AG20443 (cell line): Measurements from ENCODE around the gene SSBP3.

ENCODE experiments used
- DNase-seq: peaks from one replicate; pipeline ENCODE4 v3.0.0; 2012; ENCODE audit warnings: low spot score, mixed read lengths

Gene SSBP3

DNA sequence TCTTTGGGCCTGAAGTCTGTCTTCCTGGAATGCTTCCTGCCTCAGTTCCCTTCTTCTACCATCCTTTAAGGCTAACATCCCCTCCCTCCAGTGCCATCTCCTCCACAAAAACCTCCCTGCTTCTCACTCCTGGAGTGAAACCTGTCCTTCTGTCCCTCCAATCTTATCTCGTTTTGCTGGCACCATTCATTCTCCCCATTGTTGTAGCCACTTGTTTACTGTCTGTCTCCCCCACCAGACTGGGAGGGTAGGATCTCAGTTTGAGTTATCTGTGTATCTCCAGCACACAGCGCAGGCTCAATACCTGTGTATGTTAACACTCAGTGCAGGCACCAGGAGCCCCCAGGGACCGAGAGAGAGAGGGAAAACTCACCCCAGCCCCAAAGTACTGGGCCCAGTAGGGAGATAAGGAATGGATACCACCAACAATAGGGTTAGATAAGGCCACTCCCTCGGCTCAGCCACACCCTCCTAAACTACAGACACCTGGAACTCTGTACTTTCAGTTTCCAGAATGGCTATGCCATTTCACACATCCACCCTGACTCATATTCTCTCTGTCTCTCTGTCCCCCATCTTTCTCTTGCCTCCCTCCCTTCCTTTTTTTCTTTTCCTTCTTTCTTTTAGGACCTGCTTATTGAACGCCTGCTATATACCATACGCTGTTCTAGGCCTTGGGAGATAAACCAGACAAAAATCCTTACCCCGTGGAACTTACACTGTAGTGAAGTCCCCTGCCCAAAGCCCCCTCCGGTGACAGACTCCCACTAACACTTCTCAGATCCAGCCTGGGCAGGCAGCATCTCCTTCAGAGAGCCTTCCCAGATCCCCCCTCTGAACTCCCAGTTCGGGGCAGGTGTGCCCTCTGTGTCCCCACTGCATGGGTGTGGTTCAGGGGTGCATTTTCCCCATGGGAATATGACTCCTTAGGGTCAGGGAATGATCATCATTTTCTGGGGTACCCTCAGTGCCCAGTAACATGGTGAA, 3.3 kb upstream of the SSBP3 start:
- DNase-seq = no peak

DNA sequence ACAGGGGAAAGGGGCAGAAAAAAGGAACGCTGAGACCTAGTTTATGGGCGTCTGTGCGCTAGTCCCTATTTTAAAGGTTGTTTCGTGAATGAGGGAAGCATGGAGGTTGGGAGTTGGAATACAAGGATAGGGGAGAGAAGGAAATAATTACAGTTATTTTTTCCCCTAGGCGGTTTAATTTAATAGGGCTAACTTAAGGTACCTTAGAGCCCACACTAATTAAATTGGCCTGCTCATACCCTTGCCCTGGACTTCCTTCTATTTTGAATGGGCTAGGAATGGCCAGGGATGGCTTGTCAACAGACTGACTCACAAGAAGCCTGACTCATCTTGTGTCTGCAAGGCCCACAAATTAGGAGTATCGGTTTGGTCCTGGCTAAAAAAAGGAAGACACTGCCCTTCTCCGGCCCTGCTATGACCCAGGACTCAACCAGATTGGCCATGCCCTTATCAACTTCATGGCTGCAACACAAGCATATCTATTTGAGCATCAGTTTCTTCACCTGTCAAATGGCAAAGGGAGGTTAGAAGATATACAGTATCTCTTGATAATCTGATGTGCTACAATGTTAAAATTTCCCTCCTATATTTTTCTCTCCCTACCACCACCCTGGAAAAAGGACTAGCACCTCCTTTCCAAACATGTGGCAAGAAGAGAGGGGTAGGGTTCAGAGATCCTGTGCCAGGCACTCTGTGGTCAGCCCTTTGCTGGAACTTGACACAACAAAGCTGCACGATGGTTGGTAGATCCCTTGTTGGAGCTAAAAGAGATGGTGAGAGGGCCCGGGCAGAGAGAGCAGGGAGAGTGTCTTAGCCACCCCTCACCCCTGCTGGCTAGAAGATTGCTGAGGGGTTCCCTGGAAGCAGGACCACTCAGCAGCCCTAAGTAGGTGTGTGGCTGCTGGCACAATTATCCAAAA, 2.2 kb upstream of the SSBP3 start:
- DNase-seq = peak; percentile 85

DNA sequence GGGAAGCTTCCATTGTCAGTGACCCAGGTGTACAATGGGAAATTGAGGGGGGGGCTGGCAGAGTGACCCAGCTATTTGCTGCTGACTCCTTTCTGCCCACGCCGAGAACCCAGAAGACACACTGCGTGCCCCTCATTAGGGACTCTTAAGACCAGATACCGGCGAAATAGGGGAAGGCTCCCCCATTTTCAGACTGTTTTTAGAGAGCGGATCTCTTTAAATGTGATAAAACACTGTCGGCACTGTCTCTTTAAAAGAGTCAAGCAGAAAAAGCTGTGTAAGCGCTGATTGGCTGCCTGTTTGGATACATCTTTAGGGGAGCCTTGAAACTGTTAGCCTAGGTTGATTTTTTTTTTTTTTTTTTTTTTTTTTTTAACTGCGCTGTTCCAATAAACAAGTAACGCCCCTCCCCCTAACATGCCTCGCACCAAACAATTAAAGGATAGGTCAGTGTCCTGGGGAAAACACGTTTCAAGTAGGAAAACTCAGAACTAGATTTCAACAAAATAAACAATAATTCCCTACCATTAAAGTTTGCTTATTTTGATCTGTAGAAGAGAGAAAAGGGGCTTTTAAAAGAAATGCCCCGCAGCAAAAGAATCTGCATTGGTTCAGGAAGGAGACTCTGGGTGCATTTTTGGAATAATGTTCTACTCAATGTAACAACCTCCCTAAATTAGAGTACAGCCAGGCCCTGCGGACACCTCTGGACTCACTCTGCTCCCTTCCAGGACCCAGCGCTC, 1.4 kb upstream of the SSBP3 start:
- DNase-seq = peak; percentile 84

DNA sequence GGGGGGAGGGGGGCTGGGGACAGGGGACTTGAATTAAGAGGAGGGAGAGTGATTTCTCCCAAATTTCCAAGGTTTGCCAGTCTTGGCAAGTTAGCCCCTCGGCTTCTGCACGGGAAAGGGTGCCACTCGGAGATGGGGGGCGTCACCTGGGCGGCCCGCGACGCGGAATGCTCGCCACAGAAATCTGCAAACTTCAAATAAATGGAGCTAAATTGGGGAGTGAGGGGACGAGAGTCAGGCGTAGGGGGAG, 885 bp upstream of the SSBP3 start:
- no peak for DNase-seq

DNA sequence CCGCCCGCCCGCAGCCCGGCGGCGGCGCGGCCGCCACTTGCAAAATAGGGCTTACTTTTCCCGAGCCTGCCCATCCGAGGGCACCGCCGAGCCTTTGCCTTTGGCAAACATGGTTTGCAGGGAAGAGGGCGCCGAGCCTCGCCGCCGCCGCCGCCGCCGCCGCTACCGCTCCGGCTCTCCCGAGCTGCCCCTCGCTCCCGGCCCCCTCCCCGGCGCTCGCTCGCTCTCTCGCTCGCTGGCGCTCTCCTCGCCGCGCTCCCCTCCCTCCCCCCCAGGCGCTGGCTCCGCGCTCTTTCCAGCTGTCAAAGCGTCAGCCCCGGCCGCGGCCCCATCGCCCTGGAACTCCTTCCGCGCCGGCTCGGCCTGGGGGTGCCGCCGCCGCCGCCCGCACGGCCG, 298 bp downstream of the SSBP3 start:
- no peak for DNase-seq

DNA sequence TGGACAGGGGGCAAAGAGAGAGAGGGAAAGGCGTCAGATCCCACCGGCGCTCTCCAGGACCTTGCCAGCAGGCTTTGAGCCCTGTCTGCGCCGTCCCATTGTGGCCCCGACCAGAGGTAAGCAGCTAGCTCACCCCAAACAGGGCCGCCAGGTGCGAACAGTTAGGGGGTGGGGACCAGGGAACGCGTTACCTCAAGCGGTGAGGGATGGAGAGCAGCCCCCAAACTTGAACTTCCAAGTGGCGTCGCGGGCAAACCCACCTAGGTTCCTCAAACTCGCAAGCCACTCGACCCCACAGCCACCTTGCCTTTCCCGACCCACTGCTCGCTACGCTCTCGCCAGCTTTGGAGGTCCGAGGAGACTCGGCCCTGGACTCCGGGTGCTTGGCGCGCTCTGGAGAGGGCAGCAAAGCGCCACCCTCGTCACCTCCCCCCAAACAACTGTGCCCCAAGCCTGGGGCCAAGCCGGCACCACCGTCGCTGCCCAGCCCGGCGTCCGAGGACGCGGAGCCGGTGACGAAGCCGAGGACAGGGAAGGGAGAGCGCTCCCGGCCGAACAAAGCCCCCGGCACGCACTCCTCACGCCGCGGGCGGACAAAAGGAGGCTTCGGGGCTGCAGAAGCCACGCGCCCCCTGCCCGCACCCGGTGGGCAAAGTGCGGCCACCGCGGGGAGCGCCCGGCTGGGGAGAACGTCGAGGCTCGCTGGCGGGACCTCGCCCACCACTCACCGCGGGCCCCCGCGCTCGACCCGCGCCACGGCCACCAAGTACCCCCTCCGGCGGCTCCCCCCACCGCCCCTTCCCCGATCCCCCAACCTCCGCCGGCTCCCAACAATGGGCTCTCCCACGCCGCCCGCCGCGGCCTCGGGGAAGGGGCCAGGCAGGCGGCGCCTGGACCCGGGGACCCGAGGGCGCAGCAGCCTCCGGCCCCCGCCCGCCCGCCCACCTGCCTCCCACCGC, 976 bp downstream of the SSBP3 start:
- peak; percentile 57 for DNase-seq

DNA sequence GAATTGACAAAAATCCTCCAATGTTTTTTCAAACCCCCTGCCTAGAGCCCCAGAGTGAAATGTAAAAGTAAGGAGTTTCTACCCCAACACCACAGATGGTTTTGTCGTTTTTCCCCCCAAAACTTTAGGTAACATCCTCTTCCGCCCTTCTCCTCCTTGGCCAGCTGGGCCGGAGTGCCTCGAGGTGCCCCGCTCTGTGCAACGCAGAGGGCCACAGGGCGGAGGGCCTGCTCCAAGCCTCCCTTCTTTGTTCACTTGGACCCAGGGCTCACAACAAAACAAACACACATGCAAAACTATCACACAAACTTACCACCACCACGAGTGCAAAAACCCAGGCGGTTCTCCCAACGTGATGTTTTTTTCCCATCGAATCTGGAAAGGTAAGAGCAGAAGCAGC, 1.9 kb downstream of the SSBP3 start:
- no peak for DNase-seq

DNA sequence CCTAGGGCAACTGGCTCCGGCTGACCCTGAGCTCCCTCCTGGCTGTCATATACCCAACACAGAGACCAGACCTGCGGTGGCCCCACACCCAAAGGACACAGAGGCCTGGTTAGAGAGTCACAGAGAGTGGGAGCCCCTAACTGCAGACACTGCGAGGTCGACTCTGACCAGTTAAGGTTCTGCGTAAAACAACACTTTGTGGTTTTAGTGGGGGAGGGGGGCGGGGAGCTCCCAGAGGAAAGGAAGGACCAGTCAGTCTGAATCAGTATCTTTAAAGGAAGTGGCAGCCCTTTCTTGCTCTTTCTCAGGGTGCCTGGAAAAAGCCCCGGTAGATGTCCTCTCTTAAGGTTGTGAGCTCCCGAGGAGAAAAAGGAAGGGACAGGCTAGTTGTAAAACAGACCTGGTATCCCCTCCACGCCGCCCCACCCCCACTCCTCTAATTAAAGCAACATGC, 2.4 kb downstream of the SSBP3 start:
- peak; percentile 35 for DNase-seq

DNA sequence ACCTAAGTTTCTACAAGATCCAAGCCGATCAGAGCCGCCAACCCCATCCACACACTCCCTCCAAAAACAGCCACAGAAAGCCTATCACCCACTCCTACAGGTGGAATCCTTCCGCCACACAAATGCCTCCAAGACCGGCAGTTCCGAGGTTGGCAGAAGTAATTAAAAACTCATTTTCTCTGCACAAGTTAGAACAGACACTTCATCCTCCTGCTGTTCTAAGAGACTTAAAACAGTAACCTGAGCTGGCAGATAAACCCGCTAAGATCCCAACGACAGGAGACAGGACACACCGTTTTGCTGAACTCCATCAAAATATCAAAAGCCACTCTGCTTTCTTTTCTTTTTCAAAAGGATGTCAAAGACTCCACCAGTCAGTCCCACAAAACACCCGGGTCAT, 2.8 kb downstream of the SSBP3 start:
- no peak for DNase-seq

DNA sequence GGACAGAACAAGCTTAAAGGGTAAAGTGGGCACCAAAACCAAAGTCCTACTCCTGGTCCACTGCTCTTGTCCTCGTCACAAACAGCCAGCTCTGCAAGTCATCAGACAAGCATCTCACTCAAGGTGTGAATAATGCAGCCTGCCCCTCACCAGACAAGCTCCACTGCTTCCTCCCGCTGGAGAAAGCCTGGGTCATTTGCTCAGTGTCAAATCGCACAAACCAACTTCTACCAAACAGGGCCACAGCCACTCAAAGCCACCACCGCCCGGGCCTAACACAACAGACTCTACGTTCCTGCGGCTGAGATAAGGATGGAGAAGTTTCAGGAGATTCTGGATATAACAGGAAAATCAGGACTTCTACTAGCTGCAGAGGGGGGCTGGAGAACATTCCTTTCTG, 3.3 kb downstream of the SSBP3 start:
- DNase-seq = no peak

DNA sequence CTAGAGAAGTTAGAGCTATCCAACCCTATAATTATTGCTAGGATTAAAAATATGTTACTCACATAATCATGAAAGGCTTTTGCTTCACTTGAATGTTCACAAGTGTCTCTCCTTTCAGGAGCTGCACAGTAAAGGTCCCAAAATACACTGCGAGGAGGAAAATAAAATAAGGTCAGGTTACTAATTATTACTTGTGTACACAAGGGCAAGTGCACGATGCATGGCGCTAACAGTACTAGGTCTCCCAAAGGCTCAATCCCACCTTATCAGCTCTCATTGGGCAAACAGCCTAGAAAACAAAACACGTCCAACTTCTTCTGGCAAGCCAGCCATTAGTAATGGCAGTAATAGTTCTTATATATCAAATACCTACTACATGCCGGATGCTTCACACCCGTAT, 4.4 kb downstream of the SSBP3 start:
- no peak for DNase-seq

DNA sequence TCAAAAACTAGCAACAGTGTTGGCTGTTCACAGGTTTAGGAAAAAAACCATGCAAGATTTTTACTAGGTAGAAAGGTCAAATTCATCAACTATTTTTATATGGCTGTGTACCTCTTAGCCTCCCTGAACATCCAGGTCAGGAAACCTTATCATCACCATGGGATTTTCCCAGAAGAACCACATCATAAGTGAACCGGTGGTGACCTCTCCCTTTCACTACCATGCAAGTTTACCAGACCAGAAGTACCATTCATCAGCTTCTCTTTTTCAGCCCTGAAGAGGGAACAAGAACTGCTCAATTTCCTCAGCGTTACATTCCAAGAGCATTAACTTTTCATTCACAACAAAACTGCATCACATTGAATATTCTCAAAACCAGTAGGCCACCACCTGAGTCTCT, 5.9 kb downstream of the SSBP3 start:
- DNase-seq = no peak

DNA sequence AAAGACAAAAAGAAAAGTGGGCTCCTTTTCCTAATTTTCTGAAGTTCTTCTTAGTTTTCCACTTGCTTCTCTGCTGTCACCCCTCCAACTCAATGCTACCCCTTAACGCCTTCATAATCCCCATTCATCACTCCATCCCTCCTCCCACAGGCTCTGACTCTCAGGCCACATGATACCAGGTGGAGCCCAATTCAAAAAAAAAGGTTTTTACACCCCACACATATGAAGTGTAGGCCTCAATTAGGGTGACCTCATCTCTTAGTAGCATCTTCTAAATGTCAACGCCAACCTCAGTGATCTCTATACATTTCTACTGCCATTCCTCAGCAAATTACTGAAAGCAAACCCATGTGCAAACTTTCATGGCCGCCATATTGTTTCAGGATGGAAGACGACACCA, 6.4 kb downstream of the SSBP3 start:
- no peak for DNase-seq

DNA sequence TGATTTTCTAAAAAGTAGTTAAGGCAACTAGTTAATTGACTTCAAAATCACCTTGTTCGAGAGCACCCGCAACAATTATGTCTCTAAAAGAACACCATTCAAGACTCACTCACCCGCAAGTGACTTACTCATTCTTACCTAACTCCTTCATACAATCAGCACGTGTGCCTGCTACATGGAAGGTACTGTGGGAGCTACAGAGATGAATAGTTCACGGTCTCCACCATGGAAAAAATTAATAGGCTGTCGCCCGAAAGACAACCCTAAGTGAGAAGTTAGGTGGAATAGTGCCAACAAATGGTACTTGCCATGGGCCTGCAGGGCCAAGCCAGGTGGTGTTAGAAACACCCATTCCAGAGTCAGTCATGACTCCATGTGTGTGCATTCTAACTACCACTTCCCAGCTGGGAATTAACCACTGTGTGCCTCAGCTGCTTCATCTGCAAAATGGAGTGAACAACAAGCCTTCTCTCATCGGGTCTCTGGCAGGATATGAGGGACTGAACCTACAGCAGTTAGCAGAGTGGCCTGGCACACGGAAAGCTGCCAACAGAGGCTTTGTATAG, 7.1 kb downstream of the SSBP3 start:
- no peak for DNase-seq

DNA sequence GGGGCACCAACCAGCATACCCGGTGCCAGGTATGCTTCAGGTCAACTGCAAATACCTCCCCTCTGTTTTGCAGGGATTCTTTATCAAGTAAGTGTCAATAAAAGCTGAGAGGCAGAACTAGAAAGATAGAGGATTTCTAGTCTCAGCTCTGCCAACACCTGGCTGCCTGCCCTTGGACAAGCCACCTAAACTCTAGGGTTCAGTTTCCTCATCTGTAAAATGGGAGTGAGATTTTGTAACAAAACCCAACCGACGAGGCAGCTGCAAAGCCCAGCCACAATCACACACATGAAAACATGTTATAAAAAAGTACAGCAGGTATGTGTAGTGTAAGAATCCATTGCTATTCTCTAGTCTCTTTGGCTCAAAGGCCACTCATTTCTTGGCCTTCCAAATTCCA, 8.2 kb downstream of the SSBP3 start:
- DNase-seq = no peak

DNA sequence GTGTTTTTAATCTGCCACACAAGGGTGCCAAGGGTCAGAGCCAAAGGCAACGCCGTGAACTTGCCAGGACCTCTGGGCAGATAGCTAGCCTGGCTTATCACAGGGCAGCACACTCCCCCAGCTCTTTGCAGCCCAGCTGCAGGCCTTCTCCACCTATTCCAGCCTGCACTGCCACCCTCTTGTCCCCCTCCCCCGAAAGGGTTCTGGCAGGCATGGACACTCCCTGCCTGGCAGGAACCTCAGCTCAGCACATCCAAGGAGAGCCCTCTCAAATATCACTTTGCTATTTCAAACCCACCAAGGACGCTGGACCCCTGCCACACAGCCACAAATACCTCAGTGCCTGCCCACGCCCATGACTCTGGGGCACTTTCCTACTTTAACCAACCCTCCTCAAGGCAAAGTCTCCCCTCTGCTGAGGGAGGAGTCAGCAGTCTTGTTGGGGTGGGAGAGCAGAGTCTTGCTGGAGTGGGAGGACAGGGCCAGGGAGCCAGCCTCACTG, 9.1 kb downstream of the SSBP3 start:
- no peak for DNase-seq

DNA sequence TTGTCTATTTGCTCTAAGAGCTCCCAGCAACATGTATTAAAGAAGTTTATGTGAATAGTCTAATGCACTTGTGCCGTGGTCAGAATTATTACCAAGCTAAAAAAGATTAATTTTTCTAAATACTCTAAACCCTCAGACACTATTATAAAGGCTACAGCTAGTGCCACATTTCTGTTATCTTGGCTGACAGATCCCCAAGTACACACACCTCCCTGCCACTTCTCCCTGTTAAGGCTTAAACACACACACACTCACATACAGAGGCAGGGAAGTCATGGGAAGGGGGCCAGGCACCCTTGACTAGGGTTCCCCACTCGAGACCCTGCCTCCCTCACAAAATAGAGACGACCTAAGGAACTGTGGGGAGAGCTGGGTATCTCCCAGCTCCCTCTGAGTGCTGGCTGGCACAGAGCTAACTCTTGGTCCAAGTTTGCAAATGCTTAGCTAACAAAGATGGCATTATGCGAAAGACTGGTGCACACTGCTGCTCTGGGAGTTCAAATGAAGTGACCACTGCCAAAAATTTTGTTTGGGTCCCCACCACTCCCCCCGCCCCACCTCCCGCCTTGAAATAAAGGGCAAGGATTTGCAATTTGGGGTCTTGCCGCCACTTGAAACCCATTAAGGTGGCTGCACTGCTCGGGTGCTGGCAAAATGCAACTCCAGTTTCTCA, 9.8 kb downstream of the SSBP3 start:
- DNase-seq = no peak

DNA sequence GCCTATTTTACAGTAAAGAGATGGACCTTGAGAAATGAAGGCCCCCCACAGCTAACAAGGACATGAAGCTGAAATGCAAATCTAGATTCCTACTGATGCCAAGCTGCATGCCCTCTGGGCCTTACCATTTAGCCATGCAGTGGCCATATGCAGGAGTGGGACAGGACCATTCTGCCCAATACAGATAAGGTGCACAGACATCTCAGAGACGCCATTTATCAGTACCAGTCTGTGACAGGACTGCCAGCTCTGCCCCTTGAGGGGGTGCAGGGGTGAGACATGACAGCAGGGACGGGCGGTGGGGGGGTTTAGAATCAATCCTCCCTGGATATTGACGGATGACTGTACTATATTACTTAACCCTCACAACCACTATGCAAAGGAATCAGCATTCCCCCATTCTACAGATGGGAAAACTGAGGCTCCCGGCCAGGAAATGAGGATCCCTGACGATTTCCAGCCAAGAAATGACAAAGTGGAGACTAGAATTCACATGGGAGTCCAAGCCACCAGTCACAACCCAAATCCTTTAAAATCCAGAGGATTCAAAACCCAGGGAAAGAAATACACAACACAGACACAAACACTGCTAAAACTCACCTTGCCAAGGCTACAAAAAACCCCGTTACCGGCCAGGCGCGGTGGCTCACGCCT, 10.8 kb downstream of the SSBP3 start:
- DNase-seq = no peak

DNA sequence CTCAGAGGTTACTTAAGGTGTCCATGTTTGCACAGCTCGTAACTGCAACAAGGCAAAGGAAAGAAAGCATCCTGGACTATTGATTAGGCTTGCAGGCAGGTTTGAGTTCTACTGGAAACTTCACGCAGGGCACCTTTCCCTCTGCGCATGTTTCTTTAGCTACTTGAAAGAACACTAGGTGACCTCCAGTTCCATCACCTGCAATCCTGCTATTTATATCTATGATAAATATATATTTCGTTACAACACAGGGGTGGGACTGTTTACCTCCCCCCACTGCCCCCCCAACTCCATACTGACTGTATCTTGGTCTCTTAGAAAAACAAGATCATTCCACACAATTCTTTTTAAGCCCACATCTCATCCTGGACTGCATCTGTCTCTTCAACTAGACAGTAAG, 12.1 kb downstream of the SSBP3 start:
- no peak for DNase-seq

DNA sequence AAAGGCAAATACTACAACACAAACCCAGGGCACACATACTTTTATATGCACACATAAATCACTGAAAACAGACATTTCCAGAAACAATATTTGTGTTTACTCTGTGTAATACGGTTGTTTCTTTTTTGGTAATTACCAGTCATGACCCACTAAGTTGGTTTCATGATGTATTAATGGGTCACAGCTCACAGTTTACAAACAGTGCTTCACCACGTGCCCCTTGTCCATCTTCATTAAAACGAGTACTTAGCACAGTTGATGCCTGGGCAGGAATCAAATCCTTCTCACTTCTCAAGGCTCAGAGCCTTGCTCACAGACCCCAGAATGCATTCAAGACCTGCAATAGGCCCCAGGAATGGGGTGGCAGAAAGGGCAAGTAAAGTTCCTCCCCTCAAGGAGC, 13.8 kb downstream of the SSBP3 start:
- DNase-seq = no peak
